SK-N-SH (cell line): ENCODE results near the gene RNF19B.
A peak's percentile ranks its signal among the peaks of the same experiment; 100 is the strongest.

ENCODE experiments used
- CTCF ChIP-seq: fragments of 200-600 bp; sonication (generic); IDR thresholded peaks from 2 replicates; pipeline ENCODE4 v1.6.1; 2017; ENCODE audit warnings: antibody characterized with exemption, mild to moderate bottlenecking, moderate library complexity
- EP300 ChIP-seq, 2 experiments: IDR thresholded peaks; 2 replicates each; pipeline versions ENCODE4 v1.4.0 to v1.6.1; 2012; ENCODE audit warnings: borderline replicate concordance in 1 of 2, low read depth in 1 of 2, low read length in 1 of 2
- RCOR1 ChIP-seq: fragments of 150-350 bp; IDR thresholded peaks from 2 replicates; pipeline ENCODE4 v1.6.1; 2017; ENCODE audit warnings: antibody characterized with exemption, low read length

GRCh38 chr1:32892368-32893197 is 72.0 kb downstream of the RNF19B start:
- TF ChIP-seq RCOR1 (no peak), CTCF (peak; percentile 56), EP300 (IDR thresholded peaks at IDR 0.05; ENCODE audit: borderline replicate concordance in 1 of 2, low read depth in 1 of 2, low read length in 1 of 2) (no peak)
